ENCODE results near the gene LCOR. TPM values are rescaled to one million over a fixed set of nuclear protein-coding genes. Genes with fewer than 3 reads are reported as not detected.

Gene LCOR
- total RNA-seq, 1 experiment from 2014 or later = 23.9 TPM

DNA sequence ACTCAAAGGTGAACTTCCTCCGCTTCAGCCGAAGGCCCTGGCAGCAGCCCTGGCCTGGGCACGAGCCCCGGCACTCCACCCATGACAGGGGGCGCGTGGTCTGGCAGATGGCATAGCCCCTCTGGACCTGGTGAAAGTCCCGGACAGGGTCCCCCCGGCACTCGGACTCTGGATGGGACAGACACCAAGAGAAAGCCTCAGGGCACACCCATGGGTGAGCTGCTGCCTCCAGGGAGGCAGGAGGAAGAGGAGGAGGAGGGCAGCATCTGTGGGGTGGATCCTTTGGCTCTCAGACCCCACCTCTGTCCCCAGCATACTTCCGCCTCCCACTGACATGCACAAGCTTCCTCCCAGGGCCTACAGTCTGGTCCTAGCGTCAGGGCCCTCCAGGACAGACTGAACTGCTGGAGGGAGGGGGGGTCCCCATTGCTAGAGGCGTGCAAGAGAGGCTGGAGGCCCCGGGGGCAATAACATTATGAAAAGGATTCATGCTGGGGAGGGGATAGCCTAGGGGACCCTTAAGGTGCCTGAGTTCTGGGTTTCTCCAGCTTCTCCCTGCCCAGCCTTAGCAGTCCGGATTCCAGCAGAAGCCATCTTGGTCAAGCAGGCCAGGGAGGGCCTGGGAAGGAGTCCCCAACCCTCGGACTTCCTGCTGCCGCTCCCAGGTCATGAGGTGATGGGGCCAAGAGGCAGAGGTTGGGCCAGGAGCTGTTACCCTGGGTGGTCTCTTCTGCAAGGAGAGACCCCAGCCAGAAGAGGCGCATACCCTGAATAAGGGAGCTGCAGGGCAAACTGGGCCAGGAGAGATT lies 169.3 kb downstream of the LCOR start:
- ChIA-PET POLR2A (no interaction called here), CTCF (interaction anchor here (0.7 to 5.8 kb wide), 5 partner anchors 17 to 72 kb away, joined by 3 to 27 read pairs (median 3); no protein-coding TSS in a partner anchor)
- Mint-ChIP-seq H3K9me3 (peaks cover under 1% of the 10 kb centered on the region; the same call in 1 of the 2 replicates), H3K36me3 (no peaks in the 10 kb centered on the region), H3K4me1 (peaks cover 4% of the 10 kb centered on the region), H3K4me3 (no peak overlapping the region), H3K27me3 (ENCODE audit: low read depth) (no peaks in the 10 kb centered on the region), H3K27ac (no peak overlapping the region)
- no peak for ATAC-seq
- TF ChIP-seq ELF4 (CRISPR knock-in tag; IDR thresholded peaks at IDR 0.05; ENCODE audit: low read depth) (no peak), FOXK1 (CRISPR knock-in tag; IDR thresholded peaks at IDR 0.05) (no peak), TEAD4 (CRISPR knock-in tag; IDR thresholded peaks at IDR 0.05) (no peak), ERG (CRISPR knock-in tag; IDR thresholded peaks at IDR 0.05) (no peak), MXD4 (CRISPR knock-in tag; IDR thresholded peaks at IDR 0.05; ENCODE audit: borderline replicate concordance) (no peak)
- TF ChIP-seq, protein P1, sequence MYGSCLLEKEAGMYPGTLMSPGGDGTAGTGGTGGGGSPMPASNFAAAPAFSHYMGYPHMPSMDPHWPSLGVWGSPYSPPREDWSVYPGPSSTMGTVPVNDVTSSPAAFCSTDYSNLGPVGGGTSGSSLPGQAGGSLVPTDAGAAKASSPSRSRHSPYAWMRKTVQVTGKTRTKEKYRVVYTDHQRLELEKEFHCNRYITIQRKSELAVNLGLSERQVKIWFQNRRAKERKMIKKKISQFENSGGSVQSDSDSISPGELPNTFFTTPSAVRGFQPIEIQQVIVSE (CRISPR knock-in tag; IDR thresholded peaks at IDR 0.05; ENCODE audit: borderline replicate concordance) = no peak
- TF ChIP-seq, protein P2, sequence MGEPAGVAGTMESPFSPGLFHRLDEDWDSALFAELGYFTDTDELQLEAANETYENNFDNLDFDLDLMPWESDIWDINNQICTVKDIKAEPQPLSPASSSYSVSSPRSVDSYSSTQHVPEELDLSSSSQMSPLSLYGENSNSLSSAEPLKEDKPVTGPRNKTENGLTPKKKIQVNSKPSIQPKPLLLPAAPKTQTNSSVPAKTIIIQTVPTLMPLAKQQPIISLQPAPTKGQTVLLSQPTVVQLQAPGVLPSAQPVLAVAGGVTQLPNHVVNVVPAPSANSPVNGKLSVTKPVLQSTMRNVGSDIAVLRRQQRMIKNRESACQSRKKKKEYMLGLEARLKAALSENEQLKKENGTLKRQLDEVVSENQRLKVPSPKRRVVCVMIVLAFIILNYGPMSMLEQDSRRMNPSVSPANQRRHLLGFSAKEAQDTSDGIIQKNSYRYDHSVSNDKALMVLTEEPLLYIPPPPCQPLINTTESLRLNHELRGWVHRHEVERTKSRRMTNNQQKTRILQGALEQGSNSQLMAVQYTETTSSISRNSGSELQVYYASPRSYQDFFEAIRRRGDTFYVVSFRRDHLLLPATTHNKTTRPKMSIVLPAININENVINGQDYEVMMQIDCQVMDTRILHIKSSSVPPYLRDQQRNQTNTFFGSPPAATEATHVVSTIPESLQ (CRISPR knock-in tag; IDR thresholded peaks at IDR 0.05) = no peak
- no peak for DNase-seq (ENCODE audit: low spot score)

- CTCF ChIA-PET = interaction anchor here (0.9 to 5.8 kb wide), 6 partner anchors 18 to 362 kb away, joined by 3 to 27 read pairs (median 4); no protein-coding TSS in a partner anchor
- no peak overlapping the region for H3K27ac Mint-ChIP-seq
- TF ChIP-seq ZNF263 (CRISPR knock-in tag; IDR thresholded peaks at IDR 0.05; ENCODE audit: low read depth) = no peak
- TF ChIP-seq, protein P3, sequence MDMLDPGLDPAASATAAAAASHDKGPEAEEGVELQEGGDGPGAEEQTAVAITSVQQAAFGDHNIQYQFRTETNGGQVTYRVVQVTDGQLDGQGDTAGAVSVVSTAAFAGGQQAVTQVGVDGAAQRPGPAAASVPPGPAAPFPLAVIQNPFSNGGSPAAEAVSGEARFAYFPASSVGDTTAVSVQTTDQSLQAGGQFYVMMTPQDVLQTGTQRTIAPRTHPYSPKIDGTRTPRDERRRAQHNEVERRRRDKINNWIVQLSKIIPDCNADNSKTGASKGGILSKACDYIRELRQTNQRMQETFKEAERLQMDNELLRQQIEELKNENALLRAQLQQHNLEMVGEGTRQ (CRISPR knock-in tag; IDR thresholded peaks at IDR 0.05) = no peak
- TF ChIP-seq MYBL2 (CRISPR knock-in tag; IDR thresholded peaks at IDR 0.05) = no peak
- TF ChIP-seq ATF2 (CRISPR knock-in tag; IDR thresholded peaks at IDR 0.05; ENCODE audit: borderline replicate concordance, low read depth) = no peak
- TF ChIP-seq SMAD4 (CRISPR knock-in tag; IDR thresholded peaks at IDR 0.05) = no peak
- no peak for TF ChIP-seq PREB (CRISPR knock-in tag; IDR thresholded peaks at IDR 0.05; ENCODE audit: borderline replicate concordance)
- TF ChIP-seq RORB (CRISPR knock-in tag; IDR thresholded peaks at IDR 0.05) = no peak
- TF ChIP-seq, protein P1 (CRISPR knock-in tag; IDR thresholded peaks at IDR 0.05; ENCODE audit: borderline replicate concordance) = no peak
- peaks cover 11% of the 10 kb centered on the region for H3K36me3 Mint-ChIP-seq
- H3K4me3 Mint-ChIP-seq = no peak overlapping the region
- ATAC-seq = no peak
- peaks cover 4% of the 10 kb centered on the region for H3K4me1 Mint-ChIP-seq
- H3K27me3 Mint-ChIP-seq (ENCODE audit: low read depth) = peaks cover 2% of the 10 kb centered on the region; the same call in 1 of the 2 replicates
- POLR2A ChIA-PET = no interaction called here
- no peak for DNase-seq (ENCODE audit: low spot score)
- peaks cover 13% of the 10 kb centered on the region for H3K9me3 Mint-ChIP-seq
Measured at GRCh38 chr10:97002670-97003069, 170.6 kb downstream of the LCOR start.
